Sigmoid colon (tissue), 7 donors: ENCODE data around the gene RBX1. TPM values are rescaled to one million over a fixed set of nuclear protein-coding genes. Genes with fewer than 3 reads are reported as not detected.

Experiments
- DNase-seq: peaks from one replicate; pipeline ENCODE4 v3.0.0-alpha.2; 2019
- H3K27ac ChIP-seq, 4 donors: fragments of 200-600 bp; sonication (generic); one replicate each; pipeline ENCODE4 v1.5.1; 2016 to 2019; ENCODE audit warnings: mild to moderate bottlenecking in 1 of 4
- H3K27me3 ChIP-seq, 3 donors: fragments of 200-600 bp; sonication (generic); one replicate each; pipeline ENCODE4 v1.5.1; 2019; ENCODE audit warnings: mild to moderate bottlenecking in 1 of 3
- H3K36me3 ChIP-seq, 4 donors: fragments of 200-600 bp; sonication (generic); one replicate each; pipeline ENCODE4 v1.5.1; 2016 to 2019
- H3K4me1 ChIP-seq, 4 donors: fragments of 200-600 bp; sonication (generic); one replicate each; pipeline ENCODE4 v1.5.1; 2017 to 2019
- H3K4me3 ChIP-seq, 4 donors: fragments of 200-600 bp; sonication (generic); one replicate each; pipeline ENCODE4 v1.5.1; 2017 to 2019; ENCODE audit warnings: mild to moderate bottlenecking in 2 of 4, moderate library complexity in 1 of 4
- H3K9me3 ChIP-seq, 4 donors: fragments of 200-600 bp in 3 of 4; sonication (generic) in 3 of 4; one replicate each; pipeline versions ENCODE4 v1.5.1 to v1.6.1; 2013 to 2019
- CTCF ChIP-seq, 4 experiments: fragments of 450-650 bp in 3 of 4; fragments of 200-600 bp in 1 of 4; IDR thresholded peaks; one replicate each; pipeline ENCODE4 v1.5.1; 2016 to 2019; ENCODE audit warnings: antibody characterized with exemption in 4 of 4, mild to moderate bottlenecking in 3 of 4, moderate library complexity in 2 of 4
- EP300 ChIP-seq, 4 donors: sonication (generic); formaldehyde crosslinking; IDR thresholded peaks; one replicate each; pipeline ENCODE4 v1.6.1; 2017; ENCODE audit warnings: antibody characterized with exemption in 4 of 4
- POLR2A ChIP-seq, 2 donors: fragments of 450-650 bp; IDR thresholded peaks; one replicate each; pipeline ENCODE4 v1.6.1; 2016; ENCODE audit warnings: antibody characterized with exemption in 2 of 2, mild to moderate bottlenecking in 2 of 2, moderate library complexity in 2 of 2
- POLR2AphosphoS5 ChIP-seq, 4 donors: sonication (generic); formaldehyde crosslinking; IDR thresholded peaks; one replicate each; pipeline ENCODE4 v1.6.1; 2017; ENCODE audit warnings: antibody characterized with exemption in 4 of 4
- WGBS, 2 donors: extraction: QIAGEN DNeasy Blood & Tissue Kit; methylation state at CpG; one replicate each; pipeline ENCODE4 v1.1.7; 2013; 5-methylcytosine and 5-hydroxymethylcytosine counted together
- intact Hi-C: fragments of 100-400 bp; cut with DNase I; formaldehyde crosslinking; loops from one replicate; pipeline ENCODE4 v1.15.1; 2023
- polyA plus RNA-seq, 3 donors: library from polyadenylated mRNA; stranded (reverse); fragments of 200-250 nt; gene quantifications; one replicate each; pipeline ENCODE4 v1.2.3, GENCODE V29; 2013
- total RNA-seq, 4 donors: library from RNA; depleted of rRNA; stranded (reverse); fragments of >200 nt; gene quantifications; one replicate each; pipeline ENCODE4 v1.1.0, GENCODE V29; 2016
- donor health status: healthy with polysubstance abuse.
- donor health status: Bipolar disorder and iron deficiency.
- donor health status: healthy.

The RBX1 gene
- total and polyA plus RNA-seq, 7 donors: 32.4 to 78.7 (median 54.7) TPM

GRCh38 chr22:40932396-40932795, 18.8 kb upstream of the RBX1 start:
- 92 to 98% methylated on average over 2 of the region's 2 CpGs for WGBS, 2 donors
- intact Hi-C loops: no loop called here
- Histone ChIP-seq H3K27me3 (no peaks in the 10 kb centered on the region), H3K4me3 (no peak overlapping the region), H3K27ac (no peak overlapping the region), H3K36me3 (peaks cover 0 to 36% (median 3%) of the 10 kb centered on the region in 4 donors), H3K4me1 (no peaks in the 10 kb centered on the region), H3K9me3 (no peaks in the 10 kb centered on the region)
- TF ChIP-seq POLR2AphosphoS5 (IDR thresholded peaks at IDR 0.05) (no peak), POLR2A (IDR thresholded peaks at IDR 0.05) (no peak), CTCF (IDR thresholded peaks at IDR 0.05) (no peak), EP300 (IDR thresholded peaks at IDR 0.05) (no peak)
- no peak for DNase-seq

DNA sequence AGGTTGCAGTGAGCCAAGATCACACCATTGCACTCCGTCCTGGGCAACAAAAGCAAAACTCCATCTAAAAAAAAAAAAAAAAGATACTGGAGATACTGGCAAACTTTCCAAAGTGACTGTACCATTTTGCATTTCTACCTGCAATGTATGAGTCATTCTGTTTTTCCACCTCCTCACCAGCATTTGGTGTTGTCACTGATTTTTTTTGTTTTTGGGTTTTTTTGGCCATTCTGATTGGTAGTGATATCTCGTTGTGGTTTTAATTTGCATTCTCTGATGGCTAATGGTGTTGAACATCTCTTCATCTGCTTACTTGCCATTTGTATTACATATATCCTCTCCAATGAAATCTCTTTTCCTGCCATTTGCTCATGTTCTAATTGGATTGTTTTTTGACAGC, 12.0 kb upstream of the RBX1 start:
- intact Hi-C loops: no loop called here
- no peaks in the 10 kb centered on the region for H3K9me3 ChIP-seq
- WGBS, 2 donors: 83 to 90% methylated on average over 2 of the region's 2 CpGs
- no peaks in the 10 kb centered on the region for H3K27me3 ChIP-seq
- no peak overlapping the region for H3K27ac ChIP-seq
- no peak overlapping the region for H3K4me3 ChIP-seq
- peaks cover 0 to 2% (median 0%) of the 10 kb centered on the region in 4 donors for H3K36me3 ChIP-seq
- TF ChIP-seq POLR2AphosphoS5 (IDR thresholded peaks at IDR 0.05): no peak
- no peak for TF ChIP-seq CTCF (IDR thresholded peaks at IDR 0.05)
- TF ChIP-seq POLR2A (IDR thresholded peaks at IDR 0.05): no peak
- no peak for TF ChIP-seq EP300 (IDR thresholded peaks at IDR 0.05)
- H3K4me1 ChIP-seq: no peaks in the 10 kb centered on the region
- no peak for DNase-seq

- intact Hi-C loops: loop anchor here (1.0 to 2.0 kb wide), 3 partner anchors 69 to 139 kb away; partner anchors contain the start of genes ST13 and XPNPEP3
- H3K27ac ChIP-seq: peak overlapping the region; percentile 96 to 98 (median 97)
- DNase-seq: no peak
- WGBS, 2 donors: 4 to 5% methylated on average over 21 of the region's 21 CpGs
- no peaks in the 10 kb centered on the region for H3K9me3 ChIP-seq
- no peaks in the 10 kb centered on the region for H3K27me3 ChIP-seq
- H3K4me3 ChIP-seq: peak overlapping the region; percentile 72 to 86 (median 80)
- H3K4me1 ChIP-seq: peaks cover 0 to 38% (median 23%) of the 10 kb centered on the region in 4 donors
- no peak for TF ChIP-seq EP300 (IDR thresholded peaks at IDR 0.05)
- TF ChIP-seq POLR2AphosphoS5 (IDR thresholded peaks at IDR 0.05): no peak
- TF ChIP-seq CTCF (IDR thresholded peaks at IDR 0.05): no peak
- TF ChIP-seq POLR2A (IDR thresholded peaks at IDR 0.05): peak in 1 of 2 donors; percentile 40
- H3K36me3 ChIP-seq: peaks cover 0 to 37% (median 12%) of the 10 kb centered on the region in 4 donors
Measured at GRCh38 chr22:40951795-40952605, 822 bp downstream of the RBX1 start.

- intact Hi-C loops: no loop called here
- Histone ChIP-seq H3K27me3 (no peaks in the 10 kb centered on the region), H3K4me3 (no peak overlapping the region), H3K9me3 (no peaks in the 10 kb centered on the region), H3K27ac (no peak overlapping the region), H3K4me1 (peaks cover 0 to 38% (median 23%) of the 10 kb centered on the region in 4 donors), H3K36me3 (peaks cover 0 to 46% (median 18%) of the 10 kb centered on the region in 4 donors)
- DNase-seq: no peak
- TF ChIP-seq CTCF (IDR thresholded peaks at IDR 0.05) (no peak), EP300 (IDR thresholded peaks at IDR 0.05) (no peak), POLR2AphosphoS5 (IDR thresholded peaks at IDR 0.05) (no peak), POLR2A (IDR thresholded peaks at IDR 0.05) (no peak)
- 66 to 72% methylated on average over 2 of the region's 2 CpGs for WGBS, 2 donors
Measured at GRCh38 chr22:40953471-40953870, 2.3 kb downstream of the RBX1 start.
